ENCODE measurements around the gene SLC25A12. TPM values are rescaled to one million over a fixed set of nuclear protein-coding genes. Genes with fewer than 3 reads are reported as not detected.
"Not testable (repeated sequence)": the region's sequence is repeated elsewhere in the genome, so short reads cannot be mapped to it uniquely, and the experiment has no call there.

Gene SLC25A12
- total RNA-seq, 1 donor from 2014 or later: 82.7 TPM

DNA sequence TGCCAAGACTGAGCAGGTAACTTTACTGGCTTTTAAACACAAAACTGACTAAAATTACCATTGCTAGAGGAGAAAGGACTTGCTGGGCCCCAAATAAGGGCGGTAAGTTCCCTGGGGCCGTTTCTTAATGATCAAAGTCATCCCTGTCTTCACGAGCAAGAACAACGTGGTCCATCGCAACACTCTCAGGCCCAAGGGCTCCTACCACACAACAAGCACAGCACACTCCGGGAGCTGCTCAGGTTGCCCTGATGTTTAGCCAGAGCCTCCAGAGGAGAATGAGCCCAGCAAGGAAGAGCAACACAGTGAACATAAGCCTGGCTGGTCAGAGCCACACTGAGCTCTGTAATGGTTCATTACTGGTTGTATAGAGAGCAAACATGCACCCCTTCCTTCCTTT is 104.1 kb downstream of the SLC25A12 start:
- no peak for DNase-seq

DNA sequence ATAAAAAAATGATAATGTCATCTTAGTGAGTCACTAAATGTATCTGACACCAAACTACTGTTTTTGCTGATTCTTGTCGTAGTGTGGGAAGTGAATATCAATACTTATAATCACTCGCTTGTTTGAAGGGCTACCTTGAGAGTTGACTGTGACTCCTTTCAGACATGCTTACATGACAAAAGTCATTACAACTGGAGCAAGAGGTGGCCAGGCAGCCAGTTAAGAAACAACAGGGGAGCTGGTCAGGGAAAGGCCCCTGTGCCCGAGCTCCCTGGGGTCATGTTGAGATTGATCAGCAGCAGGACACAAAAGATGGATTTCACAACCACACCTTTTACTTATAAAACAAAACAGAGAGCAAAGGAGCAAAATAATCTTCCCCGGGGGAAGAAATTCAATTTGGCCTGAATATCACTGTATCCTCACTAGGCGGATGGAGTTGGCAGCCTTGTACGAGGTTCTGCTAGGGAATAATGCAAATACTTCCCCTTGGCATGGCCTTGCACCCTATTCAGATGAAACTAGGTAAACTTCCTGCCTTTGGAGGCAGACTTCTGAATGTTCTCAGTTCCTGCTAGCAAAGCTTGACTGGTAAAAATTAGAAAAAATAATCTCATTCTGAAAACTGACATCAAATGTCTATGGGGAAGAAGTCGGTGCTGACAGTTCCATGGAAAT is 105.6 kb downstream of the SLC25A12 start:
- no peak for DNase-seq

DNA sequence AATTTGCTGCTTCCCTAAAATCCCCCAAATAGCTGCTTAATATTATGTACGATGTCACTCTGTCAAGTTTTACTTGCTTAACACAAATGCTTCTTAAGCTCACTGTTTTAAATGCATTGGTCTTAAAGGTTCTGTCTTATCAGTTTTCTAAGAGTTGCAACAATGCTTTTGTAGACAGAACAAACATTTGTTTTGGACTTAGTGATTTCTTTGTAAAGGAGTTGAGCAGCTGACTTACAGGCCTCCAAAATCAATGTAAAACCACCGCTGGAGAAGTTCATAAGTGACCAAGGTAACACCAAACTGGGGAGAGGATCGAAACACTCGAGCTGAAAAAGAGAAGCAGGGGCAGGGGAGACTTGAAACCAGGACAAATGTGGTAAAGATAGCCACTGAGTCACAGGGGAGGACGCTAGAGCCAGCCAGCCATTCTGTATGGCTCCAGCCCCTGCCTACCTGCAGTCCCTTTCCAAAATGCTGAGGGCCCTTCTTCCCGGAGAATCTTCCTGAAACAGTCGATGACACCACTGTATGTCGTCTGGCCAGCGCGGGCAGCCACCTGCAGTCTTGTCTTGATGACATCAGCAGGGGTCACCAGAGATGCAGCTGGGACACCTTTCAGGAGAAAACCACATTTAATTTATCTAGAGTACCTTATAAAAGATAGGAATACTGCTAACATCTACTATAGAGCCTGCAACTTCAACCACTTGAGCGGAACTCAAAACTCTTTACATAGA is 106.5 kb downstream of the SLC25A12 start:
- no peak for DNase-seq

DNA sequence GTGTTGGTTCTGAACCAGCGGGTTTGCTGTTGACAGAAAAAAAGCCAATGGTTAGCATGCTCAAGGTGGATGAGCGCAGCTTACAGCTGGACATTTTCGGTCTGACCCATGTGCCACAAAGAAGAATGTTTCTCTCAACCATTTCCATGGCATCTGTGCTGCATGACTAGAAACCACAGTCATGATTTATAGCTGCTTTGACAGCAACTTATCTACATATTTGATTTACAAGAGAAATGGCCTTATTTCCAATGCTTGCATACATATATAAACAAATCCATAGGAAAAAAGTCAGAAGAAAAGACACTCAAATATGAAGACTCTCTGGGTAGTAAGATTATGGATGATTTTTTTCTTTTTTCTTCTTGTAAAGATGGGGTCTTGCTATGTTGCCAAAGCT is 108.6 kb downstream of the SLC25A12 start:
- no peak for DNase-seq

DNA sequence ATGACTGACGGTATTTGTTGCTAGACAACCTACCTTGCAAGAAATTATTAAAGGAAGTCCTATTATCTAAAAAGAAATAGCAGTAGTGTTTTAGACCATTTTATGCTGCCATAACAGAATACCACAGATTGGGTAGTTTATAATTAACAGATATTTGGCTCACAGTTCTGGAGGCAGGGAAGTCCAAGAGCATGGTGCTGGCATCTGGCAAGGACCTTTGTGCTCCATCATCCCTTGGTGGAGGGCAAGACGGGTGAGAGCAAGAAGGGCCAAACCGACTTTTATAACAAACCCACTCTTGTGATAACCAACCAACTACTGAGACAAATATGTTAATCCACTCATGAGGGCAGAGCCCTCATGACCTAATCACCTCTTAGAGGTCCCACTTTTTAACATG is 115.5 kb downstream of the SLC25A12 start:
- no peak for DNase-seq

DNA sequence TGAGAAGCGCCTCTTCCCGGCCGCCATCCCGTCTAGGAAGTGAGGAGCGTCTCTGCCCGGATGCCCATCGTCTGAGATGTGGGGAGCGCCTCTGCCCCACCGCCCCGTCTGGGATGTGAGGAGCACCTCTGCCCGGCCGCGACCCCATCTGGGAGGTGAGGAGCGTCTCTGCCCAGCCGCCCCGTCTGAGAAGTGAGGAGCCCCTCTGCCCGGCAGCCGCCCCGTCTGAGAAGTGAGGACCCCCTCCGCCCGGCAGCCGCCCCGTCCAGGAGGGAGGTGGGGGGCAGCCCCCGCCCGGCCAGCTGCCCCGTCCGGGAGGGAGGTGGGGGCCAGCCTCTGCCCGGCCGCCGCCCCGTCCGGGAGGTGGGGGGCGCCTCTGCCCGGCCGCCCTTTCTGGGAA is 119.5 kb downstream of the SLC25A12 start:
- not testable (repeated sequence) for DNase-seq

DNA sequence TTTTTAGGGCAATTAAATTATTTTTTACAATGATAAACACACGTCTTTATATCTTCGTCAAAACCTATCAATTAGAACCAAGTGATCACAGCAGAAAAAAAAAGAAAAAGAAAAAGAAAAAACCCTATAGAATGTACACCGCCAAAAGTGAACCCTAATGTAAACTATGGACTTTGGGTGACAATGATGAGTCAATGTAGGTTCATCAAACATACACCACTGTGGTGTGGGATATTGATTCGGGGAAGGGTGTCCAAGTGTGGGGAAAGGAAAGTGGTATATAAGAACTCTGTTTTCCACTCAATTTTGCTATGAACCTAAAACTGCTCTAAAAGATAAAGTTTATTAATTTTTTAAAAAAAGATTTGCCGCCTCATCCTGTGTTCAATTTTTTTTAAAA is 121.7 kb downstream of the SLC25A12 start:
- no peak for DNase-seq

DNA sequence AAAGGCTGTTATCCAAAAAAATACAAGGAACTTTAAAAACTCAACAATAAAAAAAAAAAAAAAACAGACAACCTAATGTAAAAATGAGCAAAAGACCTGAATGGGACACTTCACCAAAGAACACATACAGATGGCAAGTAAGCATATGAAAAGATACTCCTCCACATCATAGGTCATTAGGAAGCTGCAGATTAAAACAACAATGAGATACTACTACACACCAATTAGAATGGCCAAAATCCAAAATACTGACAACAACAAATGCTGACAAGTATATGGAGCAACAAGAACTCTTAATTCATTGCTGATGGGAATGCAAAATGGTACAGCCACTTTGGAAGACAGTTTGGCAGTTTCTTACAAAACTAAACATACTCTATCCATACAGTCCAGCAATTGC is 122.6 kb downstream of the SLC25A12 start:
- DNase-seq: no peak

DNA sequence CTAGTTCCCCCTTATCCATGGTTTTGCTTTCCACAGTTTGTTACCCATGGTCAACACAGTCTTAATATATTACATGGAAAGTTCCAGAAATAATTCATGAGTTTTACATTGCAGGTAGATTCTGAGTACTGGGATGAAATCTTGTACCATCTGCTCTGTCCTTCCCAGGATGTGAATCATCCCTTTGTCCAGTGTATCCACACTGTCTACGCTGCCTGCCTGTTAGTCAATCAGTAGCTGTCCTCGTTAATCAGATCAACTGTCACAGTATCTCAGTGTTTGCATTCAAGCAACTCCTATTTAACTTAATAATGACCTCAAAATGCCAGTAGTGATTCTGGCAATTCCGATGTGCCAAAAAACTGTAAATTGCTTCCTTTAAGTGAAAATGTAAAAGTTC is 130.4 kb downstream of the SLC25A12 start:
- DNase-seq: no peak

DNA sequence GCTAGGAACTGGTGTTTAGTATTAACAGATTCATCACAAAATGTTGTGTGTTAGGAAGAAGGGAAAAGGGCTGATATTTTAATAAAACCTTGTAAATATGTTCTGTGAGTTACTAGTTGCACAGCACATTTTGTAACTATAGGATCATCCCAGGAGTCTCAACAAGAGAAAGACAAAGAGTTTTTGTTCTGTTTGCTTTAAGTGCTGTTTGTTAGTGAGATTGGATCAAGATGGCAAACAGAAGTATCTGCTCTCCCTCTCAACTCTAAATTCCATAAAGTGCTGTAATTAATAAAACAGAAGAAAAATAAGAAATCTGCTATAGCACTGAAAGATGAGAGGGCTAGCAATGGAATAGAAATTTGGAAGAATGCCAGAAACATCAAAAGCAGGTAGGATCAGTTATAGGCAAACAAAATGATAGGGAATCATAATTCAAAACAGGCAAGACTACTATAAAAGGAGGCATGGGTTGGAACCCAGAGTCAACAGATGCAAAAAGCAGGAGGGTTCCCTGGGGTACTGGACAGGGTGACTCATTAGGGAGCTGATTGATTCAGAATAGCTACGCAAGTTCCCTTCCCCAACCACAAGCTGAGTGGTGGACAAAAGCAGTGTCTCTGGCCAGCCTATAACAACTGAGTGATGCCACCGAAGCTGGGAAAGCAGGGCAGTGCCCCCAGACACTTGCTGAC is 131.0 kb downstream of the SLC25A12 start:
- no peak for DNase-seq

DNA sequence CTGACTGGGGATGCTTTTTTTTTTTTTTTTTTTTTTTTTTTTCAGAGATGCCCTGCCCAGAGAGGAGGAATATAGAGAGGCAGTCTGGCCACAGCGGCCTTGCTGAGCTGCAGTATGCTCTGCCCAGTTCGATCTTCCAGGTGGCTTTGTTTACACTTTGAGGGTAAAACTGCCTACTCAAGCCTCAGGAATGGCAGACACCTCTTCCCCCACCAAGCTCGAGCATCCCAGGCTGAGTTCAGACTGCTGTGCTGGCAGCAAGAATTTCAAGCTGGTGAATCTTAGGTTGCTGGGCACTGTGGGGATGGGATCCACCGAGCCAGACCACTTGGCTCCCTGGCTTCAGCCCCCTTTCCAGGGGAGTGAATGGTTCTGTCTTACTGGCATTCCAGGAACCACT is 132.9 kb downstream of the SLC25A12 start:
- not testable (repeated sequence) for DNase-seq

DNA sequence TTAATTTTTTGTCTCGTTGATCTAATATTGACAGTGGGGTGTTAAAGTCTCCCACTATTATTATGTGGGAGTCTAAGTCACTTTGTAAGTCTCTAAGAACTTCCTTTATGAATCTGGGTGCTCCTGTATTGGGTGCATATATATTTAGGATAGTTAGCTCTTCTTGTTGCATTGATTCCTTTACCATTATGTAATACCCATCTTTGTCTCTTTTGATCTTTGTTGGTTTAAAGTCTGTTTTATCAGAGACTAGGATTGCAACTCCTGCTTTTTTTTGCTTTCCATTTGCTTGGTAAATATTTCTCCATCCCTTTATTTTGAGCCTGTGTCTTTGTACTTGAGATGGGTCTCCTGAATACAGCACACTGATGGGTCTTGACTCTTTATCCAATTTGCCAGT is 135.3 kb downstream of the SLC25A12 start:
- DNase-seq: not testable (repeated sequence)

DNA sequence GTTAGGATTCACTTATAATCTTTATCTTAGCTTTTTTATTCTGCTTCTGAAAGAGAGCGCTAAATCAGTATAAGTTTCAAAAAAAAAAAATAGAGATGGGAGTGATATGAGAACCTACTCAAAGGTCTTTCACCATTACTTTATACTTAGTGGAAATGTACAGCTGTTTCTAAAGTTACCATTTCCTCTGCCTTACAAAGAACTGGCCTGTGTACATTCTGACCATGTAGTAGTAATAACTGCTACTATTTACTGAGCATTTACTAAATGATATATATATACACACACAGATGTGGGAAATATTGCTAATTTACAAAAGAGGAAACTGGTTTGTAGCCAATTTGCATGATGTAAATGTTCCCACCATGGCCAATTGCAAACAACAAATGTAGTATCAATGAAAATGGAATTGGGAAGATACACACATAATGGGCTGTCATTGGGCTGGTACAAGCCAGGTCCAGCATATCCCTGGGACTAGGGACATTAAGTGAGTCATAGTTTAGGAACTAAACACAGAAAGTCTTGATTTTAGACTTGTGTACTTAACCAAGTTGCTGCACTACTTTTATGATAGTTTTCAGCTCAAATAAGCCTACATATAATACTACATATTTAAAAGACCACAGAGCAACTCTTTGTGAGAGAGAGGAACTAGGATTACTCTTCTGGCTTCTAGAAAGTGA is 139.6 kb downstream of the SLC25A12 start:
- no peak for DNase-seq

DNA sequence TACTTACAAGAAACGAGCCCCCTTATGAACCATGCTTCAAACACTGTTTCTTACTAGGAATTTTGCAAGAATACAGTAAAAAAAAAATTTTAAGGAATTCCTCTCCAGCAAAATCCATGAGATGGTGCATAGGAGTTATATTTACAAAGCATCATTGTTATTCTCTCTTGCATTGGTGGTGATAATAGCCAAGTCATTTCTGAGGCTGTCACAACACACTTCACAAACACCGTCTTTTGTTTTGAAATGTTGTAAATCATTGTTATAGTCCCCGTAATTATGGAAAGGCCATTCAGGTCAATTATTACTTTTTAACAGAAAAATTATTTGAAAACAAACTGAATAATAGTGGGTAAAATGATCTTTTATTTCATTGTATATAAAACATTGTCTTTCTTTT is 146.7 kb downstream of the SLC25A12 start:
- DNase-seq: no peak

DNA sequence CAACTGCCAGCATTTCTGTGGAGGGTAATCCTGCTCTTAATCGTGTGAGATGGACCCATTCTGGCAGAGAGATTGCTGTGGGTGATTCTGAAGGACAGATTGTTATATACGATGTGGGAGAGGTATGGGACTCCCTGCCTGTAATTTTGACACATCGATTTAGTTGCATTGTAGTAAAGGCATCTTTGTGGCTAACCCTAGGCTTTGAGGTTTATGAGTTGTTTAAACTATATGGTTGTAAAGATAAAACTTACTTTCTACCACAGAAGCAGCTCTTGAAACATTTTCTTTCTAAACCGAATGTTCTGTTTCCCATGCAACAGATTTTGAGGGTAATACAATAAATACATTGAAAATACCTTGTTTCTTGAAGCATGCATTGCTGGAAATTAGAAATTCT is 148.2 kb downstream of the SLC25A12 start:
- no peak for DNase-seq

DNA sequence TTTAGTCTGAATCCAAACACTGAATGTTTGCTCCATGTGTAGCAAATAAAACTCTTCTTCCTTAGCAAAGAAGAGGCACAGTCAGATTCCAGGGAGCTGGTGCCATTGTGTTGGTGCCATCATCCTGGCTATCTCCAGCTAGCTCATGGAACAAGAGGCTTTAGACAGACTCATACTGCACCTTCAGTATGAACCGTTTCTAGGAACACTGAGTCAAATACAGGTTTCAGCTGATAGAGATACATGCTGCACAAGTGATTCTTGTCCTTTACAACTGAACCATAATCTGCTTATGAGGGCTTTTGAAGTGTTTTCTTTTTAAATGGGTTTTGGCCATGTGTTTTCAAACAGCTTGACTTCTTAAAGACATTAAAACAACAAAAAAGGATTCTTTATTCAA is 148.9 kb downstream of the SLC25A12 start:
- DNase-seq: no peak

DNA sequence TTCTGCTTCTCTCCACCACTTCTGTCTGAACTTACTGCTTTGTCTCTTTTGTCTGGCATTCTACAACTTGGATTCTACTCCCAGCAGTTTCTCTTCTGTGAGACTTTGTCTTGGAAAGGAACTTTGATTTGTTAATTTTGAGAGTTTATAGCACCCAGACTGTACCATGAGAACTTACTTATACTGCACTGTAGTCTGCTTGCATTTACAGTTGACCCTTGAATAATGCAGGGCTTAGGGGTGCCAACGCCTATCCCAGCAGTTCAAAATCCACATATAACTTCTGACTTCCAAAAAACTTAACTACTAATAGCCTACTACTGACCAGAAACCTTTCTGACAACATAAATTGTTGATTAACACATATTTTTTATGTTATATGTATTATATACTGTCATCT is 151.3 kb downstream of the SLC25A12 start:
- DNase-seq: no peak

DNA sequence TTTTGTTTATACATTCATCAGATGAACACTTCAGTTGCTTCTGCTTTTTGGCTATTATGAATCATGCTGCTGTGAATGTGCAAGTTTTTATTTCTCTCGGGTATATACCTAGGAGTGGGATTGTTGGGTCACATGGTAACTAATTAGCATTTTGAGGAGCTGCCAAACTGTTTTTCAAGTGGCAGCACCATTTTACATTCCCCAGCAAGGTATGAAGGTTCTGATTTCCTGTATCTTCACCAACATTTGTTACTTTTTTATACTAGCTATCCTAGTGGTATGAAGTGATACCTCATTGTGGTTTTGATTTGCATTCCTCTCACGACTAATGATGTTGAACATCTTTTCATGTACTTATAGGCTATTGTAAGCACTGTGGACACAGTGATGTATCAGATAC is 152.9 kb downstream of the SLC25A12 start:
- no peak for DNase-seq

DNA sequence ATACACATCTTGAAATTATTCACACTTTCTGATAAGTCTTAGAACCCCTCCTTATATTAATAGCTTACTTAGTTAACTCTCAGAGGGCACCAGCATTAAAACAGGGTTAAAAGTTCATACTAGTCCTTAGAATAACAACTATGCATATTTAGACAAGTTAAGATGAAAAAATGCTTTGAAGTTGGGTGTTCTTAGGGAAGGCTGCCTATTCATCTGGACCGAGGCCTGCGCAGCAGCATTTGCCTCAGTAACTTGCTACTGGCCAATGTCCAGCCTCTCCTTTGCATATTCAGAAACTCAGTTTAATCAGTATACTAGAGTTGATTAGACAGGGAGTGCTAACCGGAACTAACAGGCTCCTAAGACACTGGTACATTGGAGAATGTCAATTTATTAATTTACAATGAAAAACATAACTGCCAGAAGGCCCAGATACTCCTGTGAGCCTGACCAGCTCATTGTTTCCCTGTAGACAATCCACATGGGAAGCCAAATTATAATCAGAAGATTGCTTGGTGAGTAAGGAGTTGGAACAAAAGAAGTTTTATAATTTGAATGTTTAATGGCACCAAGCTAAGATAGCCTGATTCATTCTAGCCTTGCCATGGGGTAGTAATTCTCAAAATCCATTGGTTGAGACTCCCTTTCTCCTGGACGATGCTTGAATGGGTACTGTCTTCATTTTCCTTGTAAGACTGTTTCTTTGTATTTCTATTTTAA is 157.9 kb downstream of the SLC25A12 start:
- no peak for DNase-seq
